Measurements from ENCODE around the gene PGBD1.

PGBD1 gene

GRCh38 chr6:28281288-28282064 lies at the start of gene PGBD1:
PGBD1 (plus strand) TSS chr6:28281572; CDS start chr6:28283814, 2,242 bp downstream.
- DNase-seq (ENCODE audit: low read depth in 2 of 2): peak; percentile 56 to 64

GRCh38 chr6:28232785-28233184 lies 48.6 kb upstream of the PGBD1 start:
- no peak for DNase-seq (ENCODE audit: low read depth in 2 of 2)

GRCh38 chr6:28235912-28236452 lies 45.4 kb upstream of the PGBD1 start:
- DNase-seq (ENCODE audit: low read depth in 2 of 2): no peak

- DNase-seq (ENCODE audit: low read depth in 2 of 2): no peak
Measured at GRCh38 chr6:28239636-28240035, 41.7 kb upstream of the PGBD1 start.

- no peak for DNase-seq (ENCODE audit: low read depth in 2 of 2)
Measured at GRCh38 chr6:28240471-28240870, 40.9 kb upstream of the PGBD1 start.

GRCh38 chr6:28243946-28244345 lies 37.4 kb upstream of the PGBD1 start:
- DNase-seq (ENCODE audit: low read depth in 2 of 2): no peak

GRCh38 chr6:28245206-28245941 lies 36.0 kb upstream of the PGBD1 start:
- DNase-seq (ENCODE audit: low read depth in 2 of 2): no peak

- DNase-seq (ENCODE audit: low read depth in 2 of 2): no peak
Measured at GRCh38 chr6:28248916-28249315, 32.5 kb upstream of the PGBD1 start.

- no peak for DNase-seq (ENCODE audit: low read depth in 2 of 2)
Measured at GRCh38 chr6:28250747-28251146, 30.6 kb upstream of the PGBD1 start.

GRCh38 chr6:28251661-28252008 lies 29.7 kb upstream of the PGBD1 start:
- peak; percentile 11 to 17 for DNase-seq (ENCODE audit: low read depth in 2 of 2)

GRCh38 chr6:28252009-28252975 lies 29.1 kb upstream of the PGBD1 start, which contains the start of gene ZKSCAN4:
ZKSCAN4 (minus strand) TSS chr6:28252269; CDS start chr6:28251980, 289 bp downstream.
- peak; percentile 61 to 66 for DNase-seq (ENCODE audit: low read depth in 2 of 2)

- DNase-seq (ENCODE audit: low read depth in 2 of 2): no peak
Measured at GRCh38 chr6:28254121-28254519, 27.3 kb upstream of the PGBD1 start.

- no peak for DNase-seq (ENCODE audit: low read depth in 2 of 2)
Measured at GRCh38 chr6:28257042-28257441, 24.3 kb upstream of the PGBD1 start.

GRCh38 chr6:28258877-28259777 lies 22.2 kb upstream of the PGBD1 start, which contains the start of gene NKAPL:
NKAPL (plus strand) TSS chr6:28259297; CDS start chr6:28259372, 75 bp downstream.
- DNase-seq (ENCODE audit: low read depth in 2 of 2): peak; percentile 52 to 56

GRCh38 chr6:28263922-28264321 lies 17.4 kb upstream of the PGBD1 start:
- DNase-seq (ENCODE audit: low read depth in 2 of 2): no peak

GRCh38 chr6:28264834-28265401 lies 16.5 kb upstream of the PGBD1 start:
- no peak for DNase-seq (ENCODE audit: low read depth in 2 of 2)

- DNase-seq (ENCODE audit: low read depth in 2 of 2): no peak
Measured at GRCh38 chr6:28266563-28266961, 14.8 kb upstream of the PGBD1 start.

GRCh38 chr6:28266962-28267694 lies 14.2 kb upstream of the PGBD1 start, which contains the start of gene ZSCAN26:
ZSCAN26 (plus strand) TSS chr6:28267143; CDS start chr6:28271920, 4,777 bp downstream.
- DNase-seq (ENCODE audit: low read depth in 2 of 2): peak; percentile 66 to 75

GRCh38 chr6:28267695-28268059 lies 13.7 kb upstream of the PGBD1 start:
- no peak for DNase-seq (ENCODE audit: low read depth in 2 of 2)
